HepG2 (cell line): ENCODE results near the gene SLC39A3. TPM values are rescaled to one million over a fixed set of nuclear protein-coding genes. Genes with fewer than 3 reads are reported as not detected.

Source experiments
- IRF9 ChIP-seq: sonication (generic); formaldehyde crosslinking; IDR thresholded peaks from 2 replicates; pipeline ENCODE4 v1.8.0; 2022; ENCODE audit warnings: missing genetic modification reagents, mild to moderate bottlenecking, borderline replicate concordance
- TBX3 ChIP-seq: fragments of 450-650 bp; IDR thresholded peaks from 2 replicates; pipeline ENCODE4 v1.6.1; 2017; ENCODE audit warnings: antibody characterized with exemption, mild to moderate bottlenecking, inconsistent platforms, borderline replicate concordance
- ZHX1 ChIP-seq: sonication (generic); formaldehyde crosslinking; IDR thresholded peaks from 2 replicates; pipeline ENCODE4 v1.8.1; 2022; ENCODE audit warnings: low read depth, mild to moderate bottlenecking, missing genetic modification reagents
- ZMYM4 ChIP-seq: sonication (generic); formaldehyde crosslinking; IDR thresholded peaks from 2 replicates; pipeline ENCODE4 v1.8.1; 2023; ENCODE audit warnings: mild to moderate bottlenecking, missing genetic modification reagents
- ZNF446 ChIP-seq: sonication (generic); formaldehyde crosslinking; IDR thresholded peaks from 2 replicates; pipeline ENCODE4 v1.5.0; 2020; ENCODE audit warnings: mild to moderate bottlenecking, missing genetic modification reagents
- ZNF704 ChIP-seq: sonication (generic); formaldehyde crosslinking; IDR thresholded peaks from 2 replicates; pipeline ENCODE4 v1.8.1; 2023; ENCODE audit warnings: mild to moderate bottlenecking, inconsistent platforms, moderate library complexity, missing genetic modification reagents, borderline replicate concordance
- ZNF773 ChIP-seq: sonication (generic); formaldehyde crosslinking; IDR thresholded peaks from 2 replicates; pipeline ENCODE4 v1.4.0; 2020; ENCODE audit warnings: missing genetic modification reagents, borderline replicate concordance
- polyA plus RNA-seq, 8 experiments: library from polyadenylated mRNA; depleted of rRNA in 3 of 8; stranded (reverse) in 7 of 8; unstranded in 1 of 8; fragments of >200 nt; fragmentation: Illumina TruSeq in 4 of 8; extraction: Trizol in 4 of 8; gene quantifications; 2 replicates each; pipeline versions ENCODE4 v1.2.1 to v1.2.3, GENCODE V29; 2011 to 2016; ENCODE audit warnings: low read depth in 4 of 8, missing spikeins in 1 of 8, mixed read lengths in 1 of 8; ENCODE audit not compliant: insufficient read depth in 1 of 8
- total RNA-seq, 5 experiments: library from RNA; depleted of rRNA; stranded (reverse); fragments of >200 nt; fragmentation: Illumina TruSeq; extraction: Trizol; gene quantifications; 2 replicates each; pipeline ENCODE4 v1.2.3, GENCODE V29; 2016; ENCODE audit warnings: low read depth in 1 of 5
- TF ChIP-seq, protein P1 (sequence below): sonication (generic); formaldehyde crosslinking; IDR thresholded peaks from 2 replicates; pipeline ENCODE4 v1.4.0; 2020; ENCODE audit warnings: mild to moderate bottlenecking, missing genetic modification reagents, borderline replicate concordance
- TF ChIP-seq, protein P2 (sequence below): sonication (generic); formaldehyde crosslinking; IDR thresholded peaks from 2 replicates; pipeline ENCODE4 v1.5.1; 2020; ENCODE audit warnings: mild to moderate bottlenecking, moderate library complexity, missing genetic modification reagents
- TF ChIP-seq, protein P3 (sequence below): sonication (generic); formaldehyde crosslinking; IDR thresholded peaks from 2 replicates; pipeline ENCODE4 v1.8.0; 2022; ENCODE audit warnings: mild to moderate bottlenecking, missing genetic modification reagents; ENCODE audit not compliant: insufficient replicate concordance

Gene SLC39A3
- total and polyA plus RNA-seq, 2 of the 13 experiments (the other 11 are each of a cell fraction or from before 2014, with no cell fraction given), result 33.6 to 41.6 TPM

- TF ChIP-seq, protein P1, sequence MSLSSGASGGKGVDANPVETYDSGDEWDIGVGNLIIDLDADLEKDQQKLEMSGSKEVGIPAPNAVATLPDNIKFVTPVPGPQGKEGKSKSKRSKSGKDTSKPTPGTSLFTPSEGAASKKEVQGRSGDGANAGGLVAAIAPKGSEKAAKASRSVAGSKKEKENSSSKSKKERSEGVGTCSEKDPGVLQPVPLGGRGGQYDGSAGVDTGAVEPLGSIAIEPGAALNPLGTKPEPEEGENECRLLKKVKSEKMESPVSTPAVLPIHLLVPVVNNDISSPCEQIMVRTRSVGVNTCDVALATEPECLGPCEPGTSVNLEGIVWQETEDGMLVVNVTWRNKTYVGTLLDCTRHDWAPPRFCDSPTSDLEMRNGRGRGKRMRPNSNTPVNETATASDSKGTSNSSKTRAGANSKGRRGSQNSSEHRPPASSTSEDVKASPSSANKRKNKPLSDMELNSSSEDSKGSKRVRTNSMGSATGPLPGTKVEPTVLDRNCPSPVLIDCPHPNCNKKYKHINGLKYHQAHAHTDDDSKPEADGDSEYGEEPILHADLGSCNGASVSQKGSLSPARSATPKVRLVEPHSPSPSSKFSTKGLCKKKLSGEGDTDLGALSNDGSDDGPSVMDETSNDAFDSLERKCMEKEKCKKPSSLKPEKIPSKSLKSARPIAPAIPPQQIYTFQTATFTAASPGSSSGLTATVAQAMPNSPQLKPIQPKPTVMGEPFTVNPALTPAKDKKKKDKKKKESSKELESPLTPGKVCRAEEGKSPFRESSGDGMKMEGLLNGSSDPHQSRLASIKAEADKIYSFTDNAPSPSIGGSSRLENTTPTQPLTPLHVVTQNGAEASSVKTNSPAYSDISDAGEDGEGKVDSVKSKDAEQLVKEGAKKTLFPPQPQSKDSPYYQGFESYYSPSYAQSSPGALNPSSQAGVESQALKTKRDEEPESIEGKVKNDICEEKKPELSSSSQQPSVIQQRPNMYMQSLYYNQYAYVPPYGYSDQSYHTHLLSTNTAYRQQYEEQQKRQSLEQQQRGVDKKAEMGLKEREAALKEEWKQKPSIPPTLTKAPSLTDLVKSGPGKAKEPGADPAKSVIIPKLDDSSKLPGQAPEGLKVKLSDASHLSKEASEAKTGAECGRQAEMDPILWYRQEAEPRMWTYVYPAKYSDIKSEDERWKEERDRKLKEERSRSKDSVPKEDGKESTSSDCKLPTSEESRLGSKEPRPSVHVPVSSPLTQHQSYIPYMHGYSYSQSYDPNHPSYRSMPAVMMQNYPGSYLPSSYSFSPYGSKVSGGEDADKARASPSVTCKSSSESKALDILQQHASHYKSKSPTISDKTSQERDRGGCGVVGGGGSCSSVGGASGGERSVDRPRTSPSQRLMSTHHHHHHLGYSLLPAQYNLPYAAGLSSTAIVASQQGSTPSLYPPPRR (CRISPR knock-in tag), result peak; percentile 75; the same call in 1 of the 2 replicates
- peak; percentile 89; the same call in 1 of the 2 replicates for TF ChIP-seq ZNF446 (CRISPR knock-in tag)
- TF ChIP-seq, protein P2, sequence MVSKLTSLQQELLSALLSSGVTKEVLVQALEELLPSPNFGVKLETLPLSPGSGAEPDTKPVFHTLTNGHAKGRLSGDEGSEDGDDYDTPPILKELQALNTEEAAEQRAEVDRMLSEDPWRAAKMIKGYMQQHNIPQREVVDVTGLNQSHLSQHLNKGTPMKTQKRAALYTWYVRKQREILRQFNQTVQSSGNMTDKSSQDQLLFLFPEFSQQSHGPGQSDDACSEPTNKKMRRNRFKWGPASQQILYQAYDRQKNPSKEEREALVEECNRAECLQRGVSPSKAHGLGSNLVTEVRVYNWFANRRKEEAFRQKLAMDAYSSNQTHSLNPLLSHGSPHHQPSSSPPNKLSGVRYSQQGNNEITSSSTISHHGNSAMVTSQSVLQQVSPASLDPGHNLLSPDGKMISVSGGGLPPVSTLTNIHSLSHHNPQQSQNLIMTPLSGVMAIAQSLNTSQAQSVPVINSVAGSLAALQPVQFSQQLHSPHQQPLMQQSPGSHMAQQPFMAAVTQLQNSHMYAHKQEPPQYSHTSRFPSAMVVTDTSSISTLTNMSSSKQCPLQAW (CRISPR knock-in tag), result peak; percentile 91
- TF ChIP-seq ZNF704 (CRISPR knock-in tag), result peak; percentile 95; the same call in 1 of the 2 replicates
- peak; percentile 93; the same call in 1 of the 2 replicates for TF ChIP-seq ZNF773
- TF ChIP-seq TBX3, result 0 out of 2 replicates have a peak, but pooled peaks have one; percentile 24
- TF ChIP-seq ZMYM4 (CRISPR knock-in tag), result peak; percentile 88
- TF ChIP-seq ZHX1 (CRISPR knock-in tag), result peak; percentile 96
- TF ChIP-seq, protein P3, sequence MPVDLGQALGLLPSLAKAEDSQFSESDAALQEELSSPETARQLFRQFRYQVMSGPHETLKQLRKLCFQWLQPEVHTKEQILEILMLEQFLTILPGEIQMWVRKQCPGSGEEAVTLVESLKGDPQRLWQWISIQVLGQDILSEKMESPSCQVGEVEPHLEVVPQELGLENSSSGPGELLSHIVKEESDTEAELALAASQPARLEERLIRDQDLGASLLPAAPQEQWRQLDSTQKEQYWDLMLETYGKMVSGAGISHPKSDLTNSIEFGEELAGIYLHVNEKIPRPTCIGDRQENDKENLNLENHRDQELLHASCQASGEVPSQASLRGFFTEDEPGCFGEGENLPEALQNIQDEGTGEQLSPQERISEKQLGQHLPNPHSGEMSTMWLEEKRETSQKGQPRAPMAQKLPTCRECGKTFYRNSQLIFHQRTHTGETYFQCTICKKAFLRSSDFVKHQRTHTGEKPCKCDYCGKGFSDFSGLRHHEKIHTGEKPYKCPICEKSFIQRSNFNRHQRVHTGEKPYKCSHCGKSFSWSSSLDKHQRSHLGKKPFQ, result peak; percentile 77
- peak; percentile 88; the same call in 1 of the 2 replicates for TF ChIP-seq IRF9 (CRISPR knock-in tag)
Observed at GRCh38 chr19:2782936-2783780, 43.3 kb upstream of the SLC39A3 start, which contains the start of gene SGTA (continued).
